Activated naive CD8-positive, alpha-beta T cell treated with anti-CD3 and anti-CD28 coated beads, Interleukin-2, amount 50 U/mL, for 24 hours (primary cell): ENCODE measurements around the gene PRM2.

Experiments used
- ATAC-seq: fragments of 150-1000 bp; cut with Tn5 transposase; one replicate; pipeline ENCODE4 v1.10.0; 2021
- DNase-seq: peaks from one replicate; pipeline ENCODE4 v3.0.0; 2021
- H3K27ac Mint-ChIP-seq: one replicate; pipeline ENCODE4 v1.8.0; 2021; ENCODE audit warnings: mild to moderate bottlenecking, mixed read lengths
- H3K27me3 Mint-ChIP-seq: one replicate; pipeline ENCODE4 v1.8.0; 2021; ENCODE audit warnings: mixed read lengths
- H3K36me3 Mint-ChIP-seq: one replicate; pipeline ENCODE4 v1.8.0; 2021; ENCODE audit warnings: low read depth, mixed read lengths
- H3K4me1 Mint-ChIP-seq: one replicate; pipeline ENCODE4 v1.8.0; 2021; ENCODE audit warnings: mixed read lengths
- H3K4me3 Mint-ChIP-seq: one replicate; pipeline ENCODE4 v1.8.0; 2021; ENCODE audit warnings: mild to moderate bottlenecking, moderate library complexity, mixed read lengths
- H3K9me3 Mint-ChIP-seq: one replicate; pipeline ENCODE4 v1.8.0; 2021; ENCODE audit warnings: mixed read lengths

The PRM2 gene

GRCh38 chr16:11265124-11265523 is 11.2 kb downstream of the PRM2 start:
- no peaks in the 10 kb centered on the region for H3K9me3 Mint-ChIP-seq
- no peak overlapping the region for H3K4me3 Mint-ChIP-seq
- H3K27me3 Mint-ChIP-seq, result peaks cover 4% of the 10 kb centered on the region
- H3K27ac Mint-ChIP-seq, result no peak overlapping the region
- no peaks in the 10 kb centered on the region for H3K36me3 Mint-ChIP-seq
- ATAC-seq (no peak), DNase-seq (no peak)
- peaks cover 26% of the 10 kb centered on the region for H3K4me1 Mint-ChIP-seq

- Mint-ChIP-seq H3K27ac (peak overlapping the region; percentile 64), H3K4me1 (peaks cover 29% of the 10 kb centered on the region), H3K4me3 (no peak overlapping the region), H3K9me3 (no peaks in the 10 kb centered on the region), H3K27me3 (peaks cover 4% of the 10 kb centered on the region), H3K36me3 (no peaks in the 10 kb centered on the region)
- DNase-seq, result no peak
- no peak for ATAC-seq
Observed at GRCh38 chr16:11264155-11264832, 12.0 kb downstream of the PRM2 start.

GRCh38 chr16:11263737-11264136 is 12.5 kb downstream of the PRM2 start:
- H3K27me3 Mint-ChIP-seq, result peaks cover 4% of the 10 kb centered on the region
- no peaks in the 10 kb centered on the region for H3K9me3 Mint-ChIP-seq
- H3K36me3 Mint-ChIP-seq, result no peaks in the 10 kb centered on the region
- peak overlapping the region; percentile 64 for H3K27ac Mint-ChIP-seq
- DNase-seq, result peak; percentile 52
- H3K4me3 Mint-ChIP-seq, result no peak overlapping the region
- H3K4me1 Mint-ChIP-seq, result peaks cover 34% of the 10 kb centered on the region
- peak; percentile 90 for ATAC-seq

- Mint-ChIP-seq H3K36me3 (no peaks in the 10 kb centered on the region), H3K4me3 (no peak overlapping the region), H3K27ac (peak overlapping the region; percentile 40), H3K4me1 (peaks cover 41% of the 10 kb centered on the region), H3K9me3 (no peaks in the 10 kb centered on the region), H3K27me3 (peaks cover 4% of the 10 kb centered on the region)
- no peak for DNase-seq
- ATAC-seq, result no peak
Observed at GRCh38 chr16:11262915-11263314, 13.4 kb downstream of the PRM2 start.

- H3K27ac Mint-ChIP-seq, result no peak overlapping the region
- H3K36me3 Mint-ChIP-seq, result no peaks in the 10 kb centered on the region
- no peak for ATAC-seq
- DNase-seq, result no peak
- H3K4me1 Mint-ChIP-seq, result peaks cover 55% of the 10 kb centered on the region
- H3K27me3 Mint-ChIP-seq, result peaks cover 4% of the 10 kb centered on the region
- H3K4me3 Mint-ChIP-seq, result no peak overlapping the region
- H3K9me3 Mint-ChIP-seq, result no peaks in the 10 kb centered on the region
Observed at GRCh38 chr16:11260596-11260966, 15.7 kb downstream of the PRM2 start.

- H3K27me3 Mint-ChIP-seq, result peaks cover 4% of the 10 kb centered on the region
- ATAC-seq (no peak), DNase-seq (no peak)
- no peak overlapping the region for H3K4me3 Mint-ChIP-seq
- no peak overlapping the region for H3K27ac Mint-ChIP-seq
- H3K4me1 Mint-ChIP-seq, result peaks cover 55% of the 10 kb centered on the region
- peaks cover 1% of the 10 kb centered on the region for H3K36me3 Mint-ChIP-seq
- no peaks in the 10 kb centered on the region for H3K9me3 Mint-ChIP-seq
Observed at GRCh38 chr16:11259655-11260595, 16.4 kb downstream of the PRM2 start.

- no peak for DNase-seq
- Mint-ChIP-seq H3K27me3 (peaks cover 4% of the 10 kb centered on the region), H3K36me3 (peaks cover 9% of the 10 kb centered on the region), H3K27ac (peak overlapping the region; percentile 79), H3K9me3 (no peaks in the 10 kb centered on the region), H3K4me3 (peak overlapping the region; percentile 52), H3K4me1 (peaks cover 46% of the 10 kb centered on the region)
- peak; percentile 5 for ATAC-seq
Observed at GRCh38 chr16:11258553-11259492, 17.5 kb downstream of the PRM2 start.

- ATAC-seq, result peak; percentile 12
- peak overlapping the region; percentile 90 for H3K27ac Mint-ChIP-seq
- DNase-seq, result peak; percentile 72
- peaks cover 24% of the 10 kb centered on the region for H3K36me3 Mint-ChIP-seq
- no peaks in the 10 kb centered on the region for H3K9me3 Mint-ChIP-seq
- peaks cover 3% of the 10 kb centered on the region for H3K27me3 Mint-ChIP-seq
- H3K4me3 Mint-ChIP-seq, result peak overlapping the region; percentile 96
- H3K4me1 Mint-ChIP-seq, result peaks cover 45% of the 10 kb centered on the region
Observed at GRCh38 chr16:11257131-11257938, 18.9 kb downstream of the PRM2 start.

GRCh38 chr16:11256661-11257130 is 19.6 kb downstream of the PRM2 start:
- Mint-ChIP-seq H3K27ac (peak overlapping the region; percentile 90), H3K4me1 (peaks cover 50% of the 10 kb centered on the region), H3K9me3 (no peaks in the 10 kb centered on the region), H3K27me3 (peaks cover 5% of the 10 kb centered on the region), H3K36me3 (peaks cover 31% of the 10 kb centered on the region), H3K4me3 (peak overlapping the region; percentile 96)
- ATAC-seq, result no peak
- peak; percentile 61 for DNase-seq

- ATAC-seq (peak; percentile 38), DNase-seq (peak; percentile 92)
- peak within 1 kb of the TSS; percentile 97 for H3K27ac Mint-ChIP-seq
- H3K4me3 Mint-ChIP-seq, result peak within 1 kb of the TSS; percentile 96
- peaks cover 55% of the 10 kb centered on the region for H3K4me1 Mint-ChIP-seq
- H3K36me3 Mint-ChIP-seq, result peaks cover 31% of the 10 kb centered on the region
- H3K9me3 Mint-ChIP-seq, result no peaks in the 10 kb centered on the region
- H3K27me3 Mint-ChIP-seq, result peaks cover 5% of the 10 kb centered on the region
Observed at GRCh38 chr16:11255737-11256660, 20.3 kb downstream of the PRM2 start, which contains the start of gene SOCS1. Gene SOCS1 (minus strand): TSS chr16:11256204. CDS start chr16:11255478, 726 bp downstream.

- DNase-seq (peak; percentile 55), ATAC-seq (no peak)
- Mint-ChIP-seq H3K4me1 (peaks cover 61% of the 10 kb centered on the region), H3K36me3 (peaks cover 37% of the 10 kb centered on the region), H3K27ac (peak overlapping the region; percentile 97), H3K9me3 (no peaks in the 10 kb centered on the region), H3K27me3 (peaks cover 2% of the 10 kb centered on the region), H3K4me3 (peak overlapping the region; percentile 94)
Observed at GRCh38 chr16:11254913-11255736, 21.2 kb downstream of the PRM2 start.
